SH-SY5Y (cell line): ENCODE data around the gene SLC20A1.

Experiments used
- GATA2 ChIP-seq: IDR thresholded peaks from 2 replicates; pipeline ENCODE4 v1.6.1; 2011; ENCODE audit warnings: mild to moderate bottlenecking, low read depth, low read length
- GATA3 ChIP-seq: IDR thresholded peaks from 2 replicates; pipeline ENCODE4 v1.6.1; 2011; ENCODE audit warnings: low read depth, mild to moderate bottlenecking, low read length, moderate library complexity

DNA sequence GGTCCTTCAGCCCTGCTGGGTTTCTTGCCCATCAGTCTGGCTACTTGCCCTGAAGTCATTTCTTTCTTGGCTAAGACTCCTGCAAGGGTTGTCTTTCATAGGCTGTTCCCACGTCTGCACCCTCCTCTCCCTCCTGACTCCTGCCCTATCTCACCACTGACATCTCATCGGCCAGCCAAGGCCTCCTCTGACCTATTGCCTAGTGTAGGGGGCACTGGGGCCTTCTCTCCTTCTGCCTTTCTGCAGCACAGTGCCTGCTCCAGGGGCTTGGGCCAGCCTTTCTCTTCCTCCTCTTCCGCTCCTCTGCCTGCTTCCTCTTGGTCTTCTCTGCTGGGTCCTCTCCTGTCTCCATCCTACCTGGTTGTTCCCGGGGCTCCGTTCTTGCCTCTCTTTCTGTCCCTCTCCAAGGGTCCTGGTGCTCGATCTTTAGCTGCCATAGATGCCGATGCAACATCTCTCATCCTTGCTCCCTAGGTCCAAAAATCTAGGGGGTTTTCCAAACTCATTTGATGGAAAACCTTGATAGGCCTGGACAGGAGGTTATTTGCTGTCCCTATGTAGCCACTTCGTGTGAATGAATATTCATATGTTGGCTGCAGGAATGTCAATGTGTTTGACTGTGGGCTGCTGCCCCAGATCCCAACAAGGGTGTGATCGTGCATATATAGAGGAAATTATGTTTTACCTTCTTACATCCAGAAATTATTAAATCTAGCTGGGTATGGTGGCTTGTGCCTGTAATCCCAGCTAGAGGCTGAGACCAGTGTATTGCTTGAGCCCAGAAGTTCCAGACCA lies 65.4 kb downstream of the SLC20A1 start:
- TF ChIP-seq GATA3: no peak
- no peak for TF ChIP-seq GATA2
